Kidney (tissue), 14 donors: ENCODE data around the gene MOGAT3. TPM values are rescaled to one million over a fixed set of nuclear protein-coding genes. Genes with fewer than 3 reads are reported as not detected.
A peak's percentile ranks its signal among the peaks of the same experiment; 100 is the strongest.

ENCODE experiments used
- DNase-seq, 5 donors: peaks; one replicate each; pipeline ENCODE4 v3.0.0-alpha.2; 2013 to 2020
- FAIRE-seq: peaks from 2 replicates; lab custom pipeline; 2012; peaks lifted over from hg19 to GRCh38; lab: Jason Lieb, UNC
- H3K27ac ChIP-seq, 2 donors: one replicate each; pipeline ENCODE4 v1.7.0; 2013; ENCODE audit warnings: low read depth in 2 of 2, low read length in 2 of 2, inconsistent platforms in 1 of 2
- H3K27me3 ChIP-seq: one replicate; pipeline ENCODE4 v1.7.1; 2013; ENCODE audit warnings: low read length, inconsistent platforms; ENCODE audit not compliant: control insufficient read depth, insufficient read depth
- H3K36me3 ChIP-seq, 3 donors: one replicate each; pipeline versions ENCODE4 v1.7.0 to v1.7.1; 2013; ENCODE audit warnings: low read length in 3 of 3, control low read depth in 1 of 3, inconsistent platforms in 1 of 3; ENCODE audit not compliant: insufficient read depth in 3 of 3, control insufficient read depth in 2 of 3
- H3K4me1 ChIP-seq, 3 donors: one replicate each; pipeline versions ENCODE4 v1.7.0 to v1.7.1; 2013; ENCODE audit warnings: low read length in 3 of 3, inconsistent platforms in 1 of 3, low read depth in 1 of 3; ENCODE audit not compliant: control insufficient read depth in 2 of 3, insufficient read depth in 2 of 3
- H3K4me3 ChIP-seq, 3 donors: one replicate each; pipeline versions ENCODE4 v1.7.0 to v1.8.1; 2013; ENCODE audit warnings: low read length in 3 of 3, control low read depth in 1 of 3, inconsistent platforms in 1 of 3
- H3K9ac ChIP-seq, 3 donors: one replicate each; pipeline versions ENCODE4 v1.7.0 to v1.7.1; 2013; ENCODE audit warnings: low read length in 3 of 3, control low read depth in 1 of 3, inconsistent platforms in 1 of 3
- H3K9me3 ChIP-seq, 3 donors: one replicate each; pipeline versions ENCODE4 v1.7.0 to v1.7.1; 2013; ENCODE audit warnings: low read length in 3 of 3, control low read depth in 1 of 3, inconsistent platforms in 1 of 3; ENCODE audit not compliant: control insufficient read depth in 2 of 3, insufficient read depth in 1 of 3
- intact Hi-C: fragments of 100-400 bp; cut with DNase I; formaldehyde crosslinking; loops from one replicate; pipeline ENCODE4 v1.11.1; 2022
- polyA plus RNA-seq: library from polyadenylated mRNA; stranded (reverse); fragments of 350-450 nt; fragmentation: Illumina TruSeq; extraction: RNeasy Lipid Tissue Mini Kit (QIAGEN cat#74804); gene quantifications from one replicate; pipeline ENCODE4 v1.2.3, GENCODE V29; 2014; ENCODE audit warnings: low read depth, low replicate concordance; ENCODE audit not compliant: insufficient read depth
- total RNA-seq: library from RNA; stranded (reverse); fragmentation: NEBNext Ultra II Directional; extraction: Animal tissue kit (Norgen Biotek cat#: 25700); gene quantifications from one replicate; pipeline ENCODE4 v1.2.1, GENCODE V29; 2021
- TF ChIP-seq, protein P1 (sequence below): IDR thresholded peaks from 3 replicates; pipeline ENCODE4 v1.5.1; 2012; ENCODE audit warnings: mild to moderate bottlenecking, moderate library complexity, borderline replicate concordance; ENCODE audit not compliant: insufficient read depth; ENCODE audit errors: extremely low read depth
- donor health status: control.
- donor health status: control.
- donor health status: control.
- donor health status: control.
- donor health status: control.
- donor health status: DM: yes; HTN: yes; CAD: no.
- donor health status: Normal renal cell carcinoma (clear cell type).

The MOGAT3 gene
- total and polyA plus RNA-seq, 2 donors from 2014 or later, result 0.25 to 0.37 TPM

DNA sequence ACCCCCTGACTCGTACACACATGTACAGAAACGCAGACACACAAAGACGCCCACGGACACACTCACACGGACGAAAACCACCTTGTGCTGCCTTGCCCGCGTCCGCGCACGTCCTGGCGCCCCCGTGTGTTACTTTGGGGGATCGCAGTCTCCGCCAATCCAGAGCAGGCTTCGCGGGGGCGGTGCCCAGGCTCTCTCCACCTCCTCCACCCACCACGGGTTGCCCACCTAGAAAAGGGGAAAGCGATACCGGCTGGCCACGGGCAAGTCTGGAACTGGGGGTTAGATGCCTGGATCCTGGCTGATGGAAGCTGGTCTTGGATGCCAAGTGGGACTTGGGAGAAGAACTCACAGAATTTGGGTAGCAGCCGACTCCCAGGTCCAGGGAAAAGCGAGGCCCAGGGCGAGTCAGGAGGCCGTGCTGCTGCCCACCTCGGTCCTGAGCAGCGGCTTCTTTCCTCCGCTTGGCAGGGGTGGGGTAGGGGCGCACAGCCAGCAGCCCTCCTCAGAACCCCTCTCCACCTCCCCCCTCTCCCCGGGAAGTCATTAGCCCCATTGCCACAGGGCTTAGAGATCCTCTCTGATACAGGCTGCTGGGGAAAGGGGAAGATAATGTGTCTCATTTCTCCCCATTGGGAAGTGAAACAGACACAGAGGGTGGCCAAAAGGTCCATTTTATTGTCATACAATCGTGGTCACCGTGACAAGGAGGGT lies 30.8 kb downstream of the MOGAT3 start:
- no peak overlapping the region for H3K4me3 ChIP-seq
- no peak overlapping the region for H3K27ac ChIP-seq
- no peak overlapping the region for H3K9ac ChIP-seq
- FAIRE-seq, result no peak
- peak; percentile 80 to 90 (median 87) for DNase-seq
- H3K27me3 ChIP-seq, result peaks cover 74% of the 10 kb centered on the region
- no peaks in the 10 kb centered on the region for H3K9me3 ChIP-seq
- TF ChIP-seq, protein P1, sequence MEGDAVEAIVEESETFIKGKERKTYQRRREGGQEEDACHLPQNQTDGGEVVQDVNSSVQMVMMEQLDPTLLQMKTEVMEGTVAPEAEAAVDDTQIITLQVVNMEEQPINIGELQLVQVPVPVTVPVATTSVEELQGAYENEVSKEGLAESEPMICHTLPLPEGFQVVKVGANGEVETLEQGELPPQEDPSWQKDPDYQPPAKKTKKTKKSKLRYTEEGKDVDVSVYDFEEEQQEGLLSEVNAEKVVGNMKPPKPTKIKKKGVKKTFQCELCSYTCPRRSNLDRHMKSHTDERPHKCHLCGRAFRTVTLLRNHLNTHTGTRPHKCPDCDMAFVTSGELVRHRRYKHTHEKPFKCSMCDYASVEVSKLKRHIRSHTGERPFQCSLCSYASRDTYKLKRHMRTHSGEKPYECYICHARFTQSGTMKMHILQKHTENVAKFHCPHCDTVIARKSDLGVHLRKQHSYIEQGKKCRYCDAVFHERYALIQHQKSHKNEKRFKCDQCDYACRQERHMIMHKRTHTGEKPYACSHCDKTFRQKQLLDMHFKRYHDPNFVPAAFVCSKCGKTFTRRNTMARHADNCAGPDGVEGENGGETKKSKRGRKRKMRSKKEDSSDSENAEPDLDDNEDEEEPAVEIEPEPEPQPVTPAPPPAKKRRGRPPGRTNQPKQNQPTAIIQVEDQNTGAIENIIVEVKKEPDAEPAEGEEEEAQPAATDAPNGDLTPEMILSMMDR, result peak; percentile 79
- intact Hi-C loops, result no loop called here
- no peaks in the 10 kb centered on the region for H3K36me3 ChIP-seq
- H3K4me1 ChIP-seq, result peaks cover 0 to 15% (median 2%) of the 10 kb centered on the region in 3 donors

DNA sequence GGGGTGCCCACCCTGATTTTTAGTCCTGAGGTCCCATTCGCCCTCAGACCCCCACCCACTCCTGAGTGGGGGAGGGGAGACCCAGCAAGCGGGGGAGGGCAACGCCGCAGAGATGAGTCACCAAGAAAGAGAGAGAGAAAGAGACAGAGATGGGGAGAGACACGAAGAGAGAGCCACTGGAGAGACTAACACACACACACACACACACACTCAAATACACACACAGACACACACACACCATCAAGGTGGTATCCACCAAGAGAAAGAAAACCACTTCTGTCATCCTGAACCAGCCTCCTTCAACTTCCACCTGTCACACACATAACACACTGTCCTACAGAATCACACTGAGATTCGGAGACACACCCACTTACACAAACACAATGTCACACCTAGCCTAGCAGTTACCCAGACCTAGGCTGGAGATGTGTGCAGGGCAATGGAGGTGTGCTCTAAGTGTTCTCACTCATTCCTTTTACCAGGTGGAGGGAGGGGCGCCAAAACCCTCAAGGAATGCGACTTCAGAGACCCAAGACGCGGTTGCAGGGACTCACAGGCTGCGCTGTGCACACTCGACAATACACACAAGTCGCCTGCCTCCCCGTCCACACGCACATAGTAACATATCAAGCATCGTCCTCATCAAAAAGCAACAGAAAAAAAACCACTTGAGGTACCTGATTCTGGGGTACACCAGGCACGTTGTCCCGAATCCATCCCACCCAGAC lies 31.6 kb downstream of the MOGAT3 start:
- DNase-seq (no peak), FAIRE-seq (no peak)
- TF ChIP-seq, protein P1, result no peak
- Histone ChIP-seq H3K27me3 (peaks cover 73% of the 10 kb centered on the region), H3K9ac (no peak overlapping the region), H3K4me1 (peaks cover 0 to 17% (median 5%) of the 10 kb centered on the region in 3 donors), H3K9me3 (no peaks in the 10 kb centered on the region), H3K4me3 (no peak overlapping the region), H3K36me3 (no peaks in the 10 kb centered on the region), H3K27ac (no peak overlapping the region)
- intact Hi-C loops, result no loop called here

DNA sequence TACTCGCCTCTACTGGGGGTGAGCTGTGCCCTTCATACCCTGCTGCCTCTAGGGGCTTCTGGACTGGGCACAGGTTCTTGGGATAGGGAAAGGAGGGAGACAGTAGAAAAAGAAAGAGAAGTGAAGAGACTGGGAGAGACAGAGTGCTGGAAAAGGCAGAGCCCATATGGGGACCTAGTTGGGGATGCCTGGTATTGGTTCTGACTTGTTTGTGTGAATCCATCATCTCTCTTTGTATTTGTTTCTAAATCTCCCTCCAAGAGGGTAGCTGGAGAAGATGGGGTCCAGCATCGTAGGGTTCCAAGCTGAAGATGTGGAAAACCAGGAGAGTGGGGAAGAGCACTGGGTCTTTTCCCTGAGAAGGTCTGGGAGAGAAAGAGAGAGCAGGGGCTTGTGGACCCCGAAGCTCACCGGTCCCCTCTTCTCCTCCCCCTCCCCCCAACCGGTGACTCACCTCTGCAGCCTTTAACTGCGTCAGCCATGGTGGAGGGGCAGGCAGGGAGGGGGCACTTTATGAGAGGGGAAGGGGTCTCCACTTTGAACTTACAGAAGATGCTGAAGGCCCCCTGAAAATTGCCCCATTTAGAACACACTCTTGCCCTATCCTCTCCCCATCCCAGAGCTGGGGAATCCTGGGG lies 32.3 kb downstream of the MOGAT3 start:
- DNase-seq, result no peak
- Histone ChIP-seq H3K4me1 (peaks cover 0 to 24% (median 5%) of the 10 kb centered on the region in 3 donors), H3K9ac (no peak overlapping the region), H3K36me3 (no peaks in the 10 kb centered on the region), H3K4me3 (no peak overlapping the region), H3K27ac (no peak overlapping the region), H3K27me3 (peaks cover 69% of the 10 kb centered on the region), H3K9me3 (no peaks in the 10 kb centered on the region)
- intact Hi-C loops, result no loop called here
- TF ChIP-seq, protein P1, result no peak
- no peak for FAIRE-seq
